Jurkat, Clone E6-1 (cell line): ENCODE results near the gene PRKRIP1.

Experiments
- DNase-seq: peaks from one replicate; pipeline ENCODE4 v3.0.0-alpha.2; 2011; ENCODE audit warnings: low read depth, low spot score
- H3K4me3 ChIP-seq: 2 replicates; pipeline ENCODE4 v1.5.1; 2011; ENCODE audit warnings: mild to moderate bottlenecking, low read length, control low read depth, moderate library complexity

Gene PRKRIP1

GRCh38 chr7:102425639-102426267 lies 29.6 kb downstream of the PRKRIP1 start:
- H3K4me3 ChIP-seq, result peak overlapping the region; percentile 47
- peak; percentile 80 for DNase-seq

GRCh38 chr7:102426268-102427018 lies 30.3 kb downstream of the PRKRIP1 start:
- peak overlapping the region; percentile 47 for H3K4me3 ChIP-seq
- peak; percentile 85 for DNase-seq

- no peak for DNase-seq
- peak overlapping the region; percentile 47 for H3K4me3 ChIP-seq
Measured at GRCh38 chr7:102427019-102427405, 30.8 kb downstream of the PRKRIP1 start.

DNA sequence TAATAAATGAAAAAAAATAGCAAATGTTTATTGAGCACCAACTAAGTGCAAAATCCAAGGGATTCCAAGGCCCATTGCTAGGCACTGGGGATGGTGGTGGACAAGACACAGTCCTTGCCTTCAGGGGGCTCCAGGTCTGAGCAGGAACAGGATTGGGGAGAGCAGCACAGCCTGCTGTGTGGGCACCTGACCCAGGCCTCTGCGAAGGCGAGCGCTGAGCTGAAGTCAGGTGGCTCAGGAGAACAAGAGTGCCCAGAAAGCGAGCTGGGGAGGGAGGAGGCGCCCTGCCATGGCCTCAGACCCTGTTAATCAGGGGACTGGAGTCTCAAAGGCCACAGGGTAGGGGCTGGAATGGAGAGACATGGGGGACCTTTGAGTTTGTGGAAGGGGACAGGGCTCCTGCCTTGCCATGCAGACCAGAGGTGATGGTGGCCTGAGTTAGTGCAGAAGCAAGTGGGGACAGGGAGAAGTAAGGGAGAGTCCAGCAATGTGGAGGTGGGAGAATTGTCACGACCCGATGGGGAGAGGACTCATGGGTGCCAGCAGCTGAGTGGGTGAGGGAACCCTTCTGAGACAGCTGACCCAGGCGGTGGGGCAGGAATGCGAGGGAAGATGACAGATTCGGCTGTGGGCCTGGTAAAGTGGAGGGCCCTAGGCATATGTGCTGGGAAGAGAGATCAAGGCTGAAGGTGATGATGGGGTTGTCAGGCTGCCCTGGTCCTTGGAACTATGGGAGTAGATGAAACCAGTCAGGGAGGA lies 33.2 kb downstream of the PRKRIP1 start:
- no peak for DNase-seq
- H3K4me3 ChIP-seq, result no peak overlapping the region

DNA sequence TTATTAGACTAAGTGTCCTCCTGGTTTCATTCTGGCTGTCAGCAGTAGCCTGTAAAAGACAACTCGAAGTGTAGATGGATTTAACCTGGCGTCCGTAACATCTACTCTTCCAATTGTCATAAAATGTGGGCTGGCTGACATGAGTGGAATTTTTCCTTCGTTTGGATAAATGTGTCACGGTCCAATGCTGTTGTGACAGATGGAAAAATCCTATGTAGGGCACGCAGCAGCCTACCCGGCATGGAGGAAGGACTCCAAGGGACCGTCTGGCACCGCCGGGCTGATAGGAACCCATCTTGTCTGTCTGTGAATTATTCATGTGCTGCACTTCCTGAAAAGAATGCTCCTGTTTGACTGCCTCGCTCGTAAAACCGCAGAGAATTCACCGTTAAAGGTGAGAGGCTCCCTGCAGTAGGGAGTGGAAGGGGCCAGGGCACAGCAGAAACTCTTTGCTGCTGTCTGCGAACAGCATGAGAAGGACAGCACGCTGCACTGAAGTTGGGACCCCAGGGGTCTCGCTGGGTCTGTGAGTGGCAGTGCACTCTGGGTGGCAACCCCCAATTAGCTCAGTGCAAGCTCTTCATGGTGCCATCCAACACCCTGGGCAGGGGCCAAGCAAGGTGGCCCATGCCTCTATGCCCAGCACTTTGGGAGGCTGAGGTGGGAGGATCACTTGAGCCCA lies 35.6 kb downstream of the PRKRIP1 start:
- peak; percentile 90 for DNase-seq
- H3K4me3 ChIP-seq, result peak overlapping the region; percentile 74

- no peak for DNase-seq
Measured at GRCh38 chr7:102432442-102433218, 36.5 kb downstream of the PRKRIP1 start.

DNA sequence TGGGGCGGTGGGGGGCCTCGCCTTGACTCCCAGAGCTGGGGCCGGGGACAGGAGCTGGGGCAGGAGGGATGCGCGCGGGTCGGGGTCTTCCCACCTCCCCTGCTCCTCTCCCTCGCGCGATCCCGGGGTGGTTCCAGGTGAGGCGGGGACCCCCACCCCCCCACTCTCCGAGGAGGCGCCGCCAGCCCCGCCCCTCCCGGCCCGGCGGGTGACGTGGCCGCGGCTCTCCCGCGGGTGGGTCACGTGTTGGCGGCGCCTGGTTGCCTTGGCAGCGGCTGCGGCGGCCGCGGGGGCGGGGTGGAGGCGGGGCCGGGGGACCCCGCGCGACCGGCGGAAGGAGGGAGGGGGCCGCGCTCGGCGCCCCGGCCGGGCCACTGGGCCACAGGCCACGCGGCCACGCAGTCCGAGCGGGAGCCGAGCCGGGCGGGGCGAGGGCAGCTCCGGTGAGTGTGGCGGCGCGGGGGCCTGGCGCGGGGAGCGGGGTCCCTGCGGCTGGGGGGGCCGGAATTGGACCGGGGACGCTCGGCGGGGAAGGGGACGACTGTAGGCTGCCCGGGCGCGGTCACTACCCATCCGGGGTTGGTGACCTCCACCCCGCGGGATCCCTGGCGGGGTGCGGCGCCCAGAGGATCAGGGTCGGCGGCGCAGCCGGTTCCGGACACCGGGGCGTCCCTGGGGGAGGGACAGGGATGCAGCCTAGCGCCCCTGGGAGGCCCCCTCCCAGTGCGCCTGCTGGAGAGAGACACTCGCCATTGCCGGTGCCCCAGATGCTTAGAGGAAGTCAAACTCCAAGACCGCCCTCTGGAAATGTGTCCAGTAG lies 37.3 kb downstream of the PRKRIP1 start, which contains the start of gene ORAI2:
Gene ORAI2, plus strand, starts transcription at position 357 of the 820 bp plus-strand sequence. CDS start 5,382 bp downstream, outside the sequence.
- no peak for DNase-seq
- H3K4me3 ChIP-seq, result peak within 1 kb of the TSS; percentile 74

More at GRCh38 chr7:102432442-102433218, 36.5 kb downstream of the PRKRIP1 start:
- H3K4me3 ChIP-seq, result peak overlapping the region; percentile 74

DNA sequence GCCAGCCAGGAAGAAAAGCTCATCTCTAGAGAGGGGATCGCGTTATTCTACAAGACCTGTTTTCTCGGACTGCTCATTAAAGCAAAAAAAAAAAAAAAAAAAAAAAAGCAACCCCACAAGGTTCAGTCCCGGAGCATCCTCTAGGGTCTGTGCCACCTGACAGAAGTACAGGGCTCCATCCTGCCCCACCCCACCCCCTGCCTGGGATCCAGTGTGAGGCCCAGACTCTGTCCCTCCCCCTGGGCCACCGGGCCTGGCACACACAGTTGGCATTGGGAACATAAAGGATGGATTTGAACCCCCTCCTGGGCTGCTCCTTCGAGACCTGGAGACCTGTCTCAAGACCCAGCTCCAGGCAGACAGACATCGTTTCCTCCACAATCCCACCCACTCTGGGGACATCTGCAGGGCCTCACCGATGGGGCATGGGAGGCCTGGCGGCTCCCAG lies 37.9 kb downstream of the PRKRIP1 start:
- DNase-seq, result no peak
- H3K4me3 ChIP-seq, result peak overlapping the region; percentile 74

DNA sequence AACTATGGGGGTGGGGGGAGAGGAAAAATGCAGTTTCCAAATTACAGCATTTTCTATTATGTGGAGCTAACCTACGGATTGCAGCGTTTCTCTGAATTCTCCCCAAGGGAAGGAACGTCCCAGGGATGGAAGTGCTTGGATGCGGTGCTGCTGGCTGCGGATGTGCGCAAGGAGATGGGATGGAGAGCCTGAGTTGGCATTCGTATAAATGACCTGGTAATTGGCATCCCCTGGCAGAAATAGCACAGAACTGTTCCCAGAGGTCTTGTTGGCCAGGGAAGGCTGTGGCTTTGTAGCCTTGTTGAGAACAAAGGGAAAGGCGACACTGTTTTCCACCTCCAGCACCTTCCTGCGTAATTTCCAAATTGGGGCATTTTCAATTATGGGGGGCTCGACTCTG lies 40.0 kb downstream of the PRKRIP1 start:
- H3K4me3 ChIP-seq, result no peak overlapping the region
- no peak for DNase-seq

GRCh38 chr7:102439963-102440795 lies 44.0 kb downstream of the PRKRIP1 start:
- DNase-seq, result no peak
- H3K4me3 ChIP-seq, result no peak overlapping the region

DNA sequence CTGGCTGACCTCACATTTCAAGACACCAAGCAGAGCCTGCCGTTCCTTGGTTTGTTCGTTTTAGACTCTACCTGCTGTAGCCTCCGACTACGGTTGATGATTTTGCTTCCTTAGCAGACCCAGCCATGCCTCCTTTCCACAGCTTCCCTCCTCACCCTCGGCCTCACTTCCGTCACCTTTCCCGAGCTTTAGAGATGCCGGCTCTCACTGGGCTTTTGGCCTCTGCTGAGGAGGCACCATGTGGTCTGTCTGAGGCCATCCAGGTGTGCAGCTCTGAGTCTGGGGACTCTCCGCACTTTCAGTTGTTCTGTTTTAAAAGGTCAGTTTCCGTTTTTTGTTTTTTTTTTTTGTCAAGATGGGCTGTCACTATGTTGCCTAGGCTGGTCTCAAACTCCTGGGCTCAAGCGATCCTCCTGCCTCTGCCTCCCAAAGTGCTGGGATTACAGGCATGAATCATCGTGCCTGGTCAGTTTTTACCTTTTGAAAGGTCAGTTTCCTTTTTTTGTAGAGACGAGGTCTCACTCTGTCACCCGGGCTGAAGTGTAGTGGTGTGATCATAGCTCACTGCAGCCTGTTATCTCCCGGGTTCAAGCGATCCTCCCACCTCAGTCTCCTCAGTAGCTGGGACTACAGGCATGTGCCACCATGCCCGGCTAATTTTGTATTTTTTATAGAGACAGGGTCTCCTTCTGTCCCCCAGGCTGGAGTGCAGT lies 49.0 kb downstream of the PRKRIP1 start:
- no peak for DNase-seq
- no peak overlapping the region for H3K4me3 ChIP-seq

- no peak for DNase-seq
- no peak overlapping the region for H3K4me3 ChIP-seq
Measured at GRCh38 chr7:102445674-102446071, 49.5 kb downstream of the PRKRIP1 start.

DNA sequence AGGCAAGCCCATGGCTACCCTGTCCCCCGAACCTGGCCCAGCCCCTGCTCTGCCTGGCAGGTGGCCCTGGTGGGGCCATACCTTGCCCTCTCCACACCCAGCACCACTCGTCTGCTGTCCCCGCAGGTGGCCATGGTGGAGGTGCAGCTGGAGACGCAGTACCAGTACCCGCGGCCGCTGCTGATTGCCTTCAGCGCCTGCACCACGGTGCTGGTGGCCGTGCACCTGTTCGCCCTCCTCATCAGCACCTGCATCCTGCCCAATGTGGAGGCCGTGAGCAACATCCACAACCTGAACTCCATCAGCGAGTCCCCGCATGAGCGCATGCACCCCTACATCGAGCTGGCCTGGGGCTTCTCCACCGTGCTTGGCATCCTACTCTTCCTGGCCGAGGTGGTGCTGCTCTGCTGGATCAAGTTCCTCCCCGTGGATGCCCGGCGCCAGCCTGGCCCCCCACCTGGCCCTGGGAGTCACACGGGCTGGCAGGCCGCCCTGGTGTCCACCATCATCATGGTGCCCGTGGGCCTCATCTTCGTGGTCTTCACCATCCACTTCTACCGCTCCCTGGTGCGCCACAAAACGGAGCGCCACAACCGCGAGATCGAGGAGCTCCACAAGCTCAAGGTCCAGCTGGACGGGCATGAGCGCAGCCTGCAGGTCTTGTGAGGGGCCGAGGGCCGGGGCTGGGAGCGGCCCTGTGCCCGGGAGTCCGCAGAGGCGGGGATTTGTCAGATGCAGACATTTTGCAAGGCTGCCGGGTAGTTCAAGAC lies 50.4 kb downstream of the PRKRIP1 start:
- DNase-seq, result no peak
- H3K4me3 ChIP-seq, result no peak overlapping the region

- H3K4me3 ChIP-seq, result no peak overlapping the region
- DNase-seq, result no peak
Measured at GRCh38 chr7:102447311-102447710, 51.1 kb downstream of the PRKRIP1 start.

DNA sequence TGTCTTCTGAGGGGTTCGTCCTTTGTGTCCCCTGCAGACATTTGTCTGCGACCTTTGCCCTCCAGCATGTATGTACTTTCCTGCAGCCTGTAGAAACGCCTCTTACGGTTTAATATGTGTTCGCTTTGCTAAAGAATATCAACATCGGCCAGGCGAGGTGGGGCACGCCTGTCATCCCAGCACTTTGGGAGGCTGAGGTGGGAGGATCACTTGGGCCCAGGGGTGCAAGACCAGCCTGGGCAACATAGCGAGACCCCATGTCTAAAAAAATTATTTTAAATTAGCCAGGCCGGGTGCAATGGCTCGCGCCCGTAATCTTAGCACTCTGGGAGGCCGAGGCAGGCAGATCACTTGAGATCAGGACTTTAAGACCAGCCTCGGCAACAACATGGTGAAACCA lies 53.0 kb downstream of the PRKRIP1 start:
- DNase-seq, result no peak
- no peak overlapping the region for H3K4me3 ChIP-seq

GRCh38 chr7:102450242-102450641 lies 54.1 kb downstream of the PRKRIP1 start:
- H3K4me3 ChIP-seq, result no peak overlapping the region
- DNase-seq, result no peak
